GM18867 (cell line): ENCODE data around the gene MRPL11.
"Not testable (repeated sequence)": the region's sequence is repeated elsewhere in the genome, so short reads cannot be mapped to it uniquely, and the experiment has no call there.

Experiments used
- ATAC-seq: cut with Tn5 transposase; IDR thresholded peaks from one replicate; pipeline ENCODE4 v1.9.1; 2021; ENCODE audit warnings: mild to moderate bottlenecking, moderate library complexity; ENCODE audit not compliant: unreplicated experiment

Gene MRPL11

GRCh38 chr11:66432597-66432996, 6.1 kb downstream of the MRPL11 start:
- ATAC-seq, result no peak

DNA sequence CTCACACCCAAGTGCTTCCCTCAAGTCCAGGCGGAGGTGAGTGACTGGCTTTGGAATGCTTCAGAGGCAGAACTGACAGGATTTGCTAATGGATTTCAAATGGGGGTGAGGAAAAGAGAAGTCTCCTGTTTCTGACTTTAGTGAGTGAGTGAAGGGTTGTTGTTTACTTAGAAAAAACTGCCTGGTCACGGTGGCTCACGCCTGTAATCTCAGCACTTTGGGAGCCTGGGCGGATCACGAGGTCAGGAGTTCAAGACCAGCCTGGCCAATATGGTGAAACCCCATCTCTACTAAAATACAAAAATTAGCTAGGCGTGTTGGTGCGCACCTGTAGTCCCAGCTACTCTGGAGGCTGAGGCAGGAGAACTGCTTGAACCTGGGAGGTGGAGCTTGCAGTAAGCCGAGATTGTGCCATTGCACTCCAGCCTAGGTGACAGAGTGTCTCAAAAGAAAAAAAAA, 6.7 kb downstream of the MRPL11 start:
- not testable (repeated sequence) for ATAC-seq

DNA sequence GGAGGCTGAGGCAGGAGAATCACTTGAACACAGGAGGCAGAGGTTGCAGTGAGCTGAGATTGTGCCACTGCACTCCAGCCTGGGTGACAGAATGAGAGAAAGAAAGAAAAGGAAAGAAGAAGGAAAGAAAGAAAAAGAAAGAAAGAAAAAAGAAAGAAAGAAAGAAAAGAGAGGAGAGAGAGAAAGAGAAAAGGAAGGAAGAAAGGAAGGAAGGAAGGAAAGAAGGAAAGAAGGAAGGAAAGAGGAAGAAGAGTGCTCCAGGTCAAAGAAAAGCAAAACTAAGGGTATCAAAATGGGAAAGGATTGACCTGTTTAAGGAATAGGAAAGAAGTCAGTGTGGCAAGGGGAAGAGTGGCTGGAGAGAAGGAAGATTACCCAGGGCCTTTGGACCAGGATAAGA, 7.4 kb downstream of the MRPL11 start:
- ATAC-seq, result not testable (repeated sequence)

- peak; percentile 50 for ATAC-seq
These were observed 8.6 kb downstream of the MRPL11 start for GRCh38 chr11:66429983-66430602.

GRCh38 chr11:66428933-66429332, 9.7 kb downstream of the MRPL11 start:
- ATAC-seq, result no peak

DNA sequence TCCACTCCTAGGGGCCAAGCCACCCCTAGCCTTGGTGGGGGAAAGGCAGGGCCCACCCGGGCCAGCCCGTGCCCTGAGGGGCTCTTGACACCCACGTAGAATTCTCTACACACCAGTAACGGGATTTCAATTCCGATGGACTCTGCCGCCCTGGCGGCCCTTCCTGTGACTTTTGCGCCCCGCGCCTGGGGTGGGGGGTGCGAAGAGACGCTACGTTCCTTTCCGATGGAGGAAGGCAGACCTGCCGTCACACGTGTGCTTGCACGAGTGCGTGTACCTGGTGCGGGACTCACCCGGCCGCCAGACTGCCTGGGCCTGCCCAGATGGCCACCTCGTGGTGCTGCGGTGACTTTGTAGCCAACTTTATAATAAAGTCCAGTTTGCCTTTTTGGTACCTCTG, 12.3 kb downstream of the MRPL11 start:
- ATAC-seq, result no peak

DNA sequence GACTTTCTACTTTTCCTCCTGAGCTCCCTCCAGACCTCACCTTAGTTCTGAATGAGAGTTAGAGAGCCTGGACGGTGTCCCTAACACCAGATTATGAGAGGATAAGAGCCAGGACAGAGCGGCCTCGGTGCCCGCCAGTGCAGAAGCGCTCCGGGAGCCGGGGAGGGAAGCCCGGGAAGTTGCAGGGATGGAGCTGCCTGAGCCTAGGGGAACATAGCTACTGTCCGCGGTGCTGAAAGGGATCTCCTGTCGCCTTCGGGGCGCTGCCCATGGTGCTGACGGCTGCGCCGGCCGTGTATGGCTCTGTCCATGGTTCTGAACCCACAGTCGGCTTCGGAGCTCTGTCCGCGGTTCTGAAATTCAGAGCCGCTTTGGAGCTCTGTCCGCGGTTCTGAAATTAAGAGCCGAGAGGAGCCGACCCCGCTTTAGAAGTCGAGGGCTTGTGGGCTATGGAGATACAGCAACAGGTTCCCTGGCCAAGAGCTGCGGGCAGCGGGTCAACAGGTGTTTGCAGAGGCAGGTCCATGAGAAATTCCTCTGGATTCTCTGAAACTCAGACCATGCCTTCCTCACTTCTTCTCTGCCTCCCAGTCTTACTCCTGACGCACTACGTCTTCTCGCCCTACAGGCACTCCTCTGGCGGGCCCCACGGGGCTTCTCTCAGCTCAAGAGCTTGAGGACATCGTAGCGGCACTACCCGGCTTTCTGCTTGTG, 17.0 kb downstream of the MRPL11 start:
- peak; percentile 62 for ATAC-seq

DNA sequence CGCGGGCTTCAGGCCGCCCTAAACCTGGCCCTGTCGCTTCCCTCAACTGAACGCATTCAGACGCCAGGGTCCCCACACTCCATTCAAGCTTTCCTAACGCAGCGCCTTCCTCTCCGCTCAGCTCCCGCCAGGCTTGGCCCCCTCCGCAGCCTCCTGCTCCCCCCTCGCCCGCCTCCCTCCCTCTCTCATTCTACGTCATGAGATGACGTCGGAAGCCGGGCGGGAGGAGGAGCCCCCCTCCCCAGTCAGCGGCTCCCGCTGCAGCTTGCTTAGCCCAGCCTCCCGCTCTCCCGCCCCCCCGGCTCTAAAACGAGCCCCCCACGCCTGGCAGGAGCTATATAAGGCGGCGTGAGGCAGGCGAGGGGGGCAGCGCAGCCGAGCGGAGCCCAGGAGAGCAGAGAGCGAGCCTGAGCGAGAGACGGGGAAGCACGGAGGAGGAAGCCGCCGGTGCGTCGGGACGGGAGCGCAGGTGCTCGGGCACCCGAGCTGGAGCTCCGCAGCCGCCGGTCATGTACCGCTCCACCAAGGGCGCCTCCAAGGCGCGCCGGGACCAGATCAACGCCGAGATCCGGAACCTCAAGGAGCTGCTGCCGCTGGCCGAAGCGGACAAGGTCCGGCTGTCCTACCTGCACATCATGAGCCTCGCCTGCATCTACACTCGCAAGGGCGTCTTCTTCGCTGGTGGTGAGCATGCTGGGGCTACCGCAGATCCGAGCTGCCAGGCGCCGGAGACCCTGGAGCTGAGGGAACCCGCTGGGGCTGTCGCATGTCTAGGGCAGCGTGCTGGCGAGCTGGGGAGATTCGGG, 17.8 kb downstream of the MRPL11 start, which contains the start of gene NPAS4:
TSS of gene NPAS4 (plus strand) at position 365 of the 806 bp plus-strand sequence. CDS start at position 510, 145 bp downstream.
- ATAC-seq, result no peak

DNA sequence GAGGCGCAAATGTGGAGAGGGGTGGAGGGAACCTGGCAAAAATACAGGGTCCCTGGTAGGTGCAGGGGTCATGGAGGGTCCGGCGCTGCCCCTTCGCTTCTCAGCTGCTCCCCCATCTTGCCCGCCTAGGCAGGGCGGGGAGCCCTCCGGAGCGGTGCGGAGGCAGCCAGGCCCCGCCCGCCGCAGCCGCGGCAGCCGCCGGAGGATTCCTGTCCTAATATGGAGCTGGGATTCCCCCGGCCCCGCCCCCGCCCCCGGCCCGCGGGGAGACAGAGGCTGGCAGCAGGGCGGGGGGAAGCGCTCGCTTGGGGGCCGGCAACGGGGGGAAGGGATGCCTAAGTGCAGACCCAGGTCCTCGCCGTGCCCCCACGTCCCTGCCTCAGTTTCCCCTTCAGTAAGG, 18.8 kb downstream of the MRPL11 start:
- ATAC-seq, result no peak

DNA sequence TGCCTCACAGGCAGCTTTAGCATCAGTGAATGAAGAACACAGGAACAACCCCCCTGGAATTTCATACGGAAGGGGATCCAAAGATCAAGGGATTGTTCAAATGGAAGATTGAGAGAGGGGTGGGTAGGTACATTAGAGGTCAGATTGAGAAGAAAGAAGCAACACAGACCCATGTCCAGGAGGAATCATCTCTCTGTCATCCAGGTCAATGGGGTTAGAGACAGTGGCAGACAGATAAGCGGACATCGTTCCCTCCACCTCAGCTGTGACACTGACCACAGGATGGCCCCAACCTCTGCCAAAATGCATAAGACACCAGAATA, 19.7 kb downstream of the MRPL11 start:
- ATAC-seq, result no peak

DNA sequence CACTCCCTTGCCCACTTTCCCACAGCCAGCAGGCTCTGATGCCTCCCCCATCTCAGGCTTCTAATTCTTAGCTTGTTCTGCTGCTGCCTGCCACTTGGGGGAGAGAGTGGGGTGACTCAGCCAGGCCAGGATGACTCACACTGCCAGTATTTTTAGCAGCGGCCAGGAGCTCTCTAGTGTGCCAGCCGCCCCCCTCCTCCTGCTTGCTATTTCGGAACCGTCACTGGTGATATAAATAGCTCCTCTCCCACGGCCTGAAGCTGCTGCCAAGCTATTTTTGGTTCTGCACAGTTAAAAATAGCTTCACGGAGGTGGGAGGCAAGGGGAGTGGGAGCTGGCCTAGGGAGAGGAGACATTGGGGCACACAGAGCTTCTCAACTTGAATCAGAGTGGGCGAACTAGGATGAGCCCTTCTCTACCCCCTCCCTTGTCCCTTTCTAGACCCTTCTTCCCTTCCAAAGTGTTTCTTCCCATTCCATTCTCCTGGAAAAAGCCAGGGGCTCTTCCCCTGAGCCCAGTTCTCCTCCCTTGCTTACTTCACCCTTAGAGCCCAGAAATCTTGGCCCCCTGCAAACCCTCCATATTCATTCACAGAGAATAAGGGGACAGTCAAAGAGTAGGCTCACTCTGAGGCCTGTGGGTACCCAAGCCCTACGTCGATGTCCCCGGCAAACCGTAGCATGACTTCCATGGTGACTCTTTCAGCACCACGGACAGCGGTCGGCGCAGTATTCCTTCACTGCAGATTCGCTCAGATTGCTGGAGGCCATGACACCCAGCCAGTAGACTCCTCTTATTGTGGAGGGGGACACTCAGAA, 20.3 kb downstream of the MRPL11 start:
- no peak for ATAC-seq

GRCh38 chr11:66417000-66417399, 21.6 kb downstream of the MRPL11 start:
- ATAC-seq, result no peak

- ATAC-seq, result no peak
These were observed 23.2 kb downstream of the MRPL11 start for GRCh38 chr11:66415423-66415822.

DNA sequence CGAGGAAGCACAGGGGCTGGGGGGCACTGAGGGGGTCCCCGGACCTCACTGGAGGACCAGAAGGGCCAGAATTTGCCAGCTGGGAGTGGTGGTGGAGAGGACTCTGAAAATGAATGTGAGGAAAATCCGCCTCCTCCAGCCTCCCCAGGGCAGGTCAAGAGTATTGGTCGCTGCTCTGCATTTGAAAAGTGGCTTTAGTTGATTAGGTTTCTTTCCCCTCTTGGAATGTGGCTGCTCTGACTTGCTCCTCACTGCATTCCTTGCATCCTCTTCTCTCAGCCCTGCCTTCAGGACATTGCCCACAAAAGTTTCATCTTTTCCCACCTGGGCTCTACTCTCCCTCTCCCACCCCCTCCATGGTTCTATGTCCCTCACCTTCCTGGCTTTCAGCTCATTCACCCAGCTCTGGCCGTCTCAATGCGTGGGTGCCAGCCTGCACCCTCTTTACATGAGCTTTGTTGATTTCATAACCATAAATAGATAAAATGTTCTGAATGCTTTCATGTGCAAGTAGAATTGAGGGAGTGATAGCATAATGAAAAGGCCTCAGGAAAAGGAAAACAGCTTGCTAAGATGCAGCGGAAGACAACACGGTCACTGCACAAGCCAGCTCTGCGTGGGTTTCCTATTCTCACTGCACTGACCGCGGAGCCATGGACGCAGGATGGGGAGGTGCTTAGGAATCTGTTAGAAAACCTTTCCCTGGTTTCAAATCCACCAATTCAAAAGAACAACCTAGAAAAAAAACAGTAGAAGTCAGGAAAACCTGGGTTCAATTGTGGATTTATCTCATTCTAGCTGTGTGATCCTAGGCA, 24.3 kb downstream of the MRPL11 start:
- ATAC-seq, result no peak

GRCh38 chr11:66413167-66413566, 25.5 kb downstream of the MRPL11 start:
- no peak for ATAC-seq

DNA sequence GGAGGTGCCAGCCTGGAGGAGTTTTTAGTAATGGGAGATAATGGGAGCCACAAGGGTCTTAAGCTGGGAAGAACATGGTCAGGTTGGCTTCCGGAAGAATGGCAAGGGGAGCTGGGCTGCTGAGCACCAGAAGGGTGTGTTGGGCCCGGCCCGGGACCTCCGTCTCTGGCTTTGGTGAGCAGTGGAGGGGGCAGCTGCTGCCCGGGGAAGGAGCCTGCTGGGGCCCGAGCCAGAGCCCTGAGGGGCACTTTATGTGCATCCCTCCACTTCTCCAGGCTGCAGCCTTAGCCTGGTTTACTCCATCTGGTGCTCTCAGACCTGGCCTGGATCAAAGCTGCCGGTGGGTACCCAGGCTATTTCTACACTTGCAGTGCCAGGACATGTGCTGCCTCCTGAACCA, 26.5 kb downstream of the MRPL11 start:
- ATAC-seq, result no peak

GRCh38 chr11:66411323-66411722, 27.3 kb downstream of the MRPL11 start:
- ATAC-seq, result no peak

- ATAC-seq, result no peak
These were observed 28.5 kb downstream of the MRPL11 start for GRCh38 chr11:66410191-66410590.

DNA sequence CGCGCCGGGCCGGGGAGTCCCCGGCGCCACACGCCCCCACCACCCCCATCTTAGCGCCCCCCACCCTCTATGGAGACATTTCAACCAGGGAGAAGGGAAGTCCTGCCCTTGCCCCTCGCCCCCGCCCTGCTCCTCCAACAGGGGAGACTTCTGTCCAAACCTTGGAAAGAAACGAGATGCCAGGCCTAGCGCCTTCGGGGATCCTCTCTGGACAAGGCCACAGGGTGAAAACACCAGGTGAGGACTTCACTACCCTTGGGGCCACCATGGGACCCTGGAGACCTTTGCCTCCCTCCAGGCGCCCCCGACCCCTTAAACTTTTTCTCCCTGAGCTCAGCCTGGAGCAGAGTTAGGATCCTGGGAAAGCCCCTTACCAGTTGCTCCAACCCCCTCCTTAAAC, 29.4 kb downstream of the MRPL11 start:
- no peak for ATAC-seq
